PC-3 (cell line): ENCODE results near the gene PRPF19.

Source experiments
- CTCF ChIP-seq: fragments of 300-600 bp; sonication (generic); conservative IDR thresholded peaks from 2 replicates; pipeline ENCODE4 v1.5.1; 2017; ENCODE audit warnings: antibody characterized with exemption, low read depth, mild to moderate bottlenecking, low read length
- EZH2 ChIP-seq: fragments of 300-600 bp; sonication (generic); IDR thresholded peaks from one replicate; pipeline ENCODE4 v1.6.1; 2017; ENCODE audit warnings: antibody characterized with exemption, mild to moderate bottlenecking, low read length; ENCODE audit not compliant: unreplicated experiment
- EZH2phosphoT487 ChIP-seq: fragments of 300-600 bp; sonication (generic); IDR thresholded peaks from 2 replicates; pipeline ENCODE4 v1.6.1; 2018; ENCODE audit warnings: mild to moderate bottlenecking, antibody characterized with exemption, low read length, borderline replicate concordance

GRCh38 chr11:60858731-60859464 is 47.5 kb downstream of the PRPF19 start:
- TF ChIP-seq CTCF: no peak
- TF ChIP-seq EZH2: no peak
- no peak for TF ChIP-seq EZH2phosphoT487
